ENCODE measurements around the gene TRMT11.

Gene TRMT11

DNA sequence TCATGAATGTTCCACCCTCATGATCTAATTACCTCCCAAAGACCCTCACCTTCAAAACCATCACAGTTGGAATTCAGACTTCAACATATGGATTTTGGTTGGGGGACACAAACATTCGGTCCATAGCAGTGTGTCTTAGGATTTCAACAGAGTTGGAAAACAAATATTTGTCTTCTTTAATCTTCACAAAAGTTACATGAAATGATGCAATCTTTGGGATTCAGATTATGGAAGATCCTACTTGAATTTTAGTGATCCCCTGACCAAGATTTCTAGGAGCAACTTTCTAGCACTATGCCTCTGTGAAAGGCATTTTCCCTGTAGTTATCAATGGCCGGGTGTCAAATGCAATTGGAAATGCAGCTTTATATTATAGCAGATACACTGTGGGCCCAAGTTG is 86.5 kb downstream of the TRMT11 start:
- DNase-seq (ENCODE audit: low read depth in 2 of 3, low spot score in 2 of 3), result no peak

DNA sequence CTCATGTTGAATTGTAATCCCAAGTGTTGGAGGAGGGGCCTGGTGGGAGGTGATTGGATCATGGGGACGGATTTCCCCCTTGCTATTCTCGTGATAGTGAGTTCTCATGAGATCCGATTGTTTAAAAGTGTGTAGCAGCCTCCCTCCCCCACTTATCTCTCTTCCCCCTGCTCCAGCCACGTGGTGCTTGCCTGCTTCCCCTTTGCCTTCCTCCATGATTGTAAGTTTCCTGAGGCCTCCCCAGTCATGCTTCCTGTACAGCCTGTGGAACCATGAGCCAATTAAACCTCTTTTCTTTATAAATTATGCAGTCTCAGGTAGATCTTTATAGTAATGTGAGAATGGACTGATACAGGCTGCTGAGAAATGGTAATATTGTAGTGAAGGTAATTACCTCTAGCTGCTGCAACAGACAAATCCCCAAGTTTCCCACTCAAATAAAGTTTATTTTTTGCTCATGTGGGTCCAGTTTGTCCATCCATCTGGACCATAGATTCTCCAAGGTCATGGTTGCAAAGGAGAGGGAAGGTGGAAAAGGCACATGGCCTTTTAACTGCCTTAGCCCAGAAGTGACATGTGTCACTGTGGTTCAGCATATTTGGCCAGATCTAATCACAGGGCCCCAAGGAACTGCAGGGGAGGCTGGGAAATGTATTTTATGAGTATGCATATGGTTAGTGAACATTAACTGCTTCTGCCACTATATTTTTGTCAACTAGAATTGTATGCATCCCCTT is 89.2 kb downstream of the TRMT11 start:
- DNase-seq (ENCODE audit: low read depth in 2 of 3, low spot score in 2 of 3), result no peak

DNA sequence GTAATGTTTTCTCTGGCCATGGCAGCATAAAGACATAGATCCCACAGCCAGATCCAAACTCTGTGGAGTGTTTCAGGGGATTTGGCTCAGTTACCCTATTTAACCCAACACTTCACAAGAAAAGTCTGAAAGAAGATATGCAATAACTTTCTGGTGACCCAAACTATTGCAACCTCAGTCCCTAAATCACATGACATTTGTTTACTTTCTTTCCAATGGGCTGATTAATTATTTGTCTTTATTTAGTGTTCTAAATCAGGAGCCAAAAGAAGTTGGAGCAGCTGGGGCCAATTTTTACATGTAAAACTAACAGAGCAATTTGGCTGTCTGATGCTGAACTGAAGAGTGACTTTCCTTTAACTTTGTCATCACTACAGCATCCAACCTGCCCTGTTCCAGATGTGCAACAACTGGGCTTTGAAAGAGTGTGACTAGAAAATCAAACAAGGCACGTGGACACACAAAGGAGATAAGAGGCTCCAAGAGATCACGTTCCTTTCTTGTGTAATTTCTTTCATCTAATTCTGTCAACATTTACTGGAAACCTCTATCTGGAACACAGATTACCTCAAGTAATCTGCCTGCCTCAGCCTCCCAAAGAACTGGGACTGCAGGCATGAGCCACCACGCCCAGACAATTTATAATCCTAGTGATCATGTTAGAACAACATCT is 90.8 kb downstream of the TRMT11 start:
- no peak for DNase-seq (ENCODE audit: low read depth in 2 of 3, low spot score in 2 of 3)

DNA sequence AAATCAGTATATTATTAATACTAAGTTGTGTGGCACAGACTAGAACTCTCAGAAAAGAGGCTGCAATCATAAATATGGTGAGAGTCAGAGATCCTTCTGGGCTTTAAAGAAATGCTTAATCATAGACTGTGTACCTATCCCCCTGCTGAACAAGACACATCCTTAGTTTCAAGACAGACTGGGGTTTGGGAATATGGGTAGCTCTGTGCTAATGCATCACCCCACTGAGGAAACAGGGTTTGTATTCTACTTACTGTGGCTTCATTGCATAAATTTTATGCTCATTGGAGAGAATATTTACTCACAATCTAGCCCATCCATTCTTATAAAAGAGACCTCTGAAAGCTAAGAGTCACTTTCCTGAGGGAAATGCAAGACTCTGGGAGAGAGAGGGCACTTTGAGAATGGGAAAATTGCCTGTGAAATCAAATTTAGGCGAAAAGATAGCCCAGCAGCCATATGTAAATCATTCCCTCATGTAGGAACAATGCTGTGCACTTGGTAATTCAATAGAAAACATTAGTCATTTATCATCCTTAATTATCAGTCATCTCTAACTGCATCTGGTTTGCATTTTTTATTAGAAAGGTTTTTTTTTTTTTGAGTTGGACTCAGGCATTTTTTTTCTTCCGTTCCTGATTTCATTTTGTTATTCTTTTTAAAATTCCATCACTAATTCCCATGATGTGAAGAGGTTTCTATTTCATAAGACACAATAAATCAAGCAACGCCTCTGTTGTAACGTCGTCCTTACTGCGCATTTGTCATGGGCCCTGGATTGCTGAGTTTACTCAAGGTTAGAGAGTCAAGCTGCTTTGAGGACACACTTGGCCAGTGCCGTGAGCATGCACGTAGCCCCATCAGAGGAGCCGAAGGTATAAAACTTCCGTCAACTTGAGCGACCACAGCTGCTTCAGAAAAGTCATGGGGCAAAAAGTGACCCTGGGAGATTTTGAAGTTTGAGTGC is 91.8 kb downstream of the TRMT11 start:
- no peak for DNase-seq (ENCODE audit: low read depth in 2 of 3, low spot score in 2 of 3)

DNA sequence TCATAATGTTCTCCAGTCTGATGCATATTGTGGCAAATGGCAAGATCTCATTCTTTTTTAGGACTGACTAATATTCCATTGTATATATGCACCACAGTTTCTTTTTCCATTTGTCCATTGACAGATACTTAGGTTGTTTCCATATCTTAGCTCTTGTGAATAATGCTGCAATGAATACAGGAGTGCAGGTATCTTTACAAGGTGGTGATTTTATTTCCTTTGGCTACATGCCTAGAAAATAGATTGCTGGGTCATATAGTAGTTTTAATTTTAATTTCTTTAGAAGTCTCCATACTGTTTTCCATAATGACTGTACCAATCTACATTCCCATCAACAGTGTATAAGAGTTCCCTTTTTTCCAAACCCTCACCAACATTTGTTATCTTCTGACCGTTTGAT is 97.5 kb downstream of the TRMT11 start:
- no peak for DNase-seq (ENCODE audit: low read depth in 2 of 3, low spot score in 2 of 3)

DNA sequence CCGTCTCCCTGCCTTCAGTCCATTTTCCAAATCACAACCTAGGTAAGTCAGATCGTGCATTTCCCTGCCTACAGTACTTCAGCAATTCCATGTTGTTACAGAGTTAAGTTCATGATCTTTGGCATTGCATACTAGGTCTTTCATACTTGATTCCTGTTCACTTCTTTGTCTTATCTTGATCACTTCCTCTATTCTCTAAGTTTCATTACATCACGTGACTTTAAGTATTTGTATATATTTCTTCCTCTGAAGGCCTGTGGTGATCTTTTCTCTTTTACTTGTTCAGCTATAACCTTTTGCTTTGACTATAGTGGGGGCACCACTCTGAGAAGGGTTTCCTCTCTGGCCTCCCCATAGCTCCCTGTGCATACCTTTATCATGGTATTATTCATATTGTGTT is 100.2 kb downstream of the TRMT11 start:
- no peak for DNase-seq (ENCODE audit: low read depth in 2 of 3, low spot score in 2 of 3)
